GM19099 (cell line): ENCODE data around the gene LYVE1.

Experiments
- POLR2A ChIP-seq: IDR thresholded peaks from 3 replicates; pipeline ENCODE4 v1.6.1; 2011; ENCODE audit warnings: low read depth; ENCODE audit not compliant: insufficient read length; ENCODE audit errors: extremely low read depth

LYVE1 gene

GRCh38 chr11:10576035-10576398, 7.6 kb upstream of the LYVE1 start:
- TF ChIP-seq POLR2A: no peak

- TF ChIP-seq POLR2A: no peak
Measured at GRCh38 chr11:10575346-10576034, 7.0 kb upstream of the LYVE1 start.

- no peak for TF ChIP-seq POLR2A
Measured at GRCh38 chr11:10573556-10573955, 5.1 kb upstream of the LYVE1 start.

- no peak for TF ChIP-seq POLR2A
Measured at GRCh38 chr11:10573028-10573427, 4.6 kb upstream of the LYVE1 start.

GRCh38 chr11:10572533-10572932, 4.1 kb upstream of the LYVE1 start:
- no peak for TF ChIP-seq POLR2A

- TF ChIP-seq POLR2A: no peak
Measured at GRCh38 chr11:10567446-10567845, 1.0 kb downstream of the LYVE1 start.

GRCh38 chr11:10566257-10566957, 2.1 kb downstream of the LYVE1 start:
- TF ChIP-seq POLR2A: no peak

- no peak for TF ChIP-seq POLR2A
Measured at GRCh38 chr11:10565493-10565892, 3.0 kb downstream of the LYVE1 start.

- no peak for TF ChIP-seq POLR2A
Measured at GRCh38 chr11:10564696-10565318, 3.7 kb downstream of the LYVE1 start.

GRCh38 chr11:10564030-10564429, 4.4 kb downstream of the LYVE1 start:
- no peak for TF ChIP-seq POLR2A

- TF ChIP-seq POLR2A: no peak
Measured at GRCh38 chr11:10561947-10562346, 6.5 kb downstream of the LYVE1 start.

GRCh38 chr11:10561043-10561818, 7.2 kb downstream of the LYVE1 start:
- TF ChIP-seq POLR2A: no peak

GRCh38 chr11:10558288-10558687, 10.2 kb downstream of the LYVE1 start:
- TF ChIP-seq POLR2A: no peak

GRCh38 chr11:10556590-10556989, 11.9 kb downstream of the LYVE1 start:
- no peak for TF ChIP-seq POLR2A

GRCh38 chr11:10551845-10552352, 16.6 kb downstream of the LYVE1 start:
- TF ChIP-seq POLR2A: no peak

- TF ChIP-seq POLR2A: no peak
Measured at GRCh38 chr11:10551290-10551592, 17.2 kb downstream of the LYVE1 start.
